ENCODE measurements around the gene MYRIP. TPM values are rescaled to one million over a fixed set of nuclear protein-coding genes. Genes with fewer than 3 reads are reported as not detected.
A peak's percentile ranks its signal among the peaks of the same experiment; 100 is the strongest.

Gene MYRIP
- total and polyA plus RNA-seq, 10 donors: 1.5 to 35.2 (median 16.2) TPM

DNA sequence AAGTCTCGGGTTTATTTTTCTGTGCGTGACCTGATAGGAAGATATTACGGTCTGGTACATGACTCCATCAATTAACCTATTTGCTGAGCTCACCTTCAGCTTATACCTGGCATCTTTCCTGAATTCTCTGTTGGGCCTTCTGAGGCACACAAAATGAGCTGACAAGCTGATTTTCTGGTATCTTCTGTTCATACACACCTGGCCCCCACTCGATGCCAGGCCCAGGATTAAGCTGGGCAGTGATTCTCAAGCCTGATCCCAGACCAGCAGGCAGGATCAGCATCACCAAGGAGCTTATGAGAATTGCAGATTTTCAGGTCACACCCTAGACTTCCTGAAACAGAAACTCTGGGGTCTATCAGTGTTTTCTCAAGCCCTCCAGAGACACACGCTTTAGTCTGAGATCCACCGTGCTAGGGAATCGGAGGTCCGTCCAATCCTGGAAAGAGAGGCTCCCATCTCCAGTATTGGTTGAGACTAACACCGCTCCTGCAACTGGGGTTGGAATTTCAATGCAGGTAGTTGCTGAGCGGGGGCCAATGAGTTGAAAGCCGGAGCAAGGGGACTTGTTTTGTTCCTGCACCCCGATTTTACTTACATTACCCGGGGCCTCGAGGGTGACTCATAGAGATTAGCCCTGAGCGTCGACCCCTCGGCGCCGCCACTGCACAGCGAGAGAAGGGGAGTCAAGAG, 499.5 kb downstream of the MYRIP start:
- peak overlapping the region; percentile 92 to 99 (median 98) for H3K27ac ChIP-seq

DNA sequence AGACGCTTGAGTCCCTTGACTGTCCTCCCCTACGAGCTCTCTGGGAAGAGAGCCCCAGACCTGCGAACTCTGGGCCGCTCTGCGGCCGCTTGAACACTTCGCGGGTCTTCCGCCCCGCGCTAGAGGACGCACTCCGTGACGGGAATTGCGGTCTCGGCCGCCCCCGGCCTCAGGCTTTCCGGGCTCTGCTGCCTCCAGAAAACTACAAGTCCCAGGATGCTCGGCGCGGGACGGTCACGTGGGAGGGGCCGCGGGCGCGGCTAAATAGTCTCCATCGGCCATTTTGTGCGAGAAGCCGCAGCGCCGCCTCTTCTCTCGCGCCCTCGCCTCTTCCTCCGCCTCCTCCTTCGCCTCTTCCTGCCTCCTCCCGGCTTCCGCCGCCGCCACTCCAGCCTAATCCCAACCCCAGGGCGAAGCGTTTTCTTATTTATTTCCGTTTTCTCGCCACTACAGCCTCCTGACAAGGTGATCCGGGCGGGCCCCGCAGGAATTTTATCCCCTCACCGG, 500.1 kb downstream of the MYRIP start, which contains the start of gene EIF1B:
EIF1B (plus strand) TSS at position 290 of the 507 bp plus-strand sequence. CDS start 235 bp downstream, outside the sequence.
- 0 to 1% (median 0%) methylated on average over 33 to 50 of the region's 50 CpGs for WGBS, 5 donors
- peak; percentile 99 for DNase-seq
- Histone ChIP-seq H3K27ac (peak within 1 kb of the TSS; percentile 92 to 99 (median 98)), H3K9me3 (no peaks in the 10 kb centered on the region), H3K4me3 (peak within 1 kb of the TSS; percentile 77 to 96 (median 93)), H3K4me1 (peaks cover 30 to 61% (median 48%) of the 10 kb centered on the region in 6 donors), H3K36me3 (peaks cover 0 to 37% (median 31%) of the 10 kb centered on the region in 6 donors), H3K27me3 (replicated peaks in 1 of 7) (no peaks in the 10 kb centered on the region)
- intact Hi-C loops (cut with DNase I; ENCODE audit: low total_unique reads): no loop called here
- TF ChIP-seq POLR2AphosphoS5 (IDR thresholded peaks at IDR 0.05): peak; percentile 96 to 99 (median 97)
- TF ChIP-seq POLR2A (IDR thresholded peaks at IDR 0.05): peak; percentile 17 to 87 (median 55)
- TF ChIP-seq, protein P1, sequence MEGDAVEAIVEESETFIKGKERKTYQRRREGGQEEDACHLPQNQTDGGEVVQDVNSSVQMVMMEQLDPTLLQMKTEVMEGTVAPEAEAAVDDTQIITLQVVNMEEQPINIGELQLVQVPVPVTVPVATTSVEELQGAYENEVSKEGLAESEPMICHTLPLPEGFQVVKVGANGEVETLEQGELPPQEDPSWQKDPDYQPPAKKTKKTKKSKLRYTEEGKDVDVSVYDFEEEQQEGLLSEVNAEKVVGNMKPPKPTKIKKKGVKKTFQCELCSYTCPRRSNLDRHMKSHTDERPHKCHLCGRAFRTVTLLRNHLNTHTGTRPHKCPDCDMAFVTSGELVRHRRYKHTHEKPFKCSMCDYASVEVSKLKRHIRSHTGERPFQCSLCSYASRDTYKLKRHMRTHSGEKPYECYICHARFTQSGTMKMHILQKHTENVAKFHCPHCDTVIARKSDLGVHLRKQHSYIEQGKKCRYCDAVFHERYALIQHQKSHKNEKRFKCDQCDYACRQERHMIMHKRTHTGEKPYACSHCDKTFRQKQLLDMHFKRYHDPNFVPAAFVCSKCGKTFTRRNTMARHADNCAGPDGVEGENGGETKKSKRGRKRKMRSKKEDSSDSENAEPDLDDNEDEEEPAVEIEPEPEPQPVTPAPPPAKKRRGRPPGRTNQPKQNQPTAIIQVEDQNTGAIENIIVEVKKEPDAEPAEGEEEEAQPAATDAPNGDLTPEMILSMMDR (IDR thresholded peaks at IDR 0.05 in 8 of 11, conservative IDR thresholded peaks at IDR 0.05 in 3 of 11): peak; percentile 67 to 96 (median 93)

More for the DNA sequence above, 499.5 kb downstream of the MYRIP start:
- Histone ChIP-seq H3K36me3 (peaks cover 0 to 31% (median 25%) of the 10 kb centered on the region in 6 donors), H3K4me1 (peaks cover 30 to 55% (median 42%) of the 10 kb centered on the region in 6 donors), H3K27me3 (replicated peaks in 1 of 7) (no peaks in the 10 kb centered on the region), H3K9me3 (no peaks in the 10 kb centered on the region), H3K4me3 (peak overlapping the region; percentile 77 to 96 (median 93))
- intact Hi-C loops (cut with DNase I; ENCODE audit: low total_unique reads): no loop called here
- TF ChIP-seq POLR2AphosphoS5 (IDR thresholded peaks at IDR 0.05) (no peak), POLR2A (IDR thresholded peaks at IDR 0.05) (no peak)
- TF ChIP-seq, protein P1 (IDR thresholded peaks at IDR 0.05 in 8 of 11, conservative IDR thresholded peaks at IDR 0.05 in 3 of 11): no peak
- 19 to 28% (median 23%) methylated on average over 13 to 20 of the region's 20 CpGs for WGBS, 5 donors
- DNase-seq: peak; percentile 78

Small RNAs within 50 kb of the gene (small RNA-seq; reads per million reads assigned to genes)
- gene RF00264 (0 reads per million in 4 donors), gene RN7SL411P (0 reads per million in 4 donors), gene RNU4-56P (0 reads per million in 4 donors)
